ENCODE results near the gene LARP4B.

Gene LARP4B

DNA sequence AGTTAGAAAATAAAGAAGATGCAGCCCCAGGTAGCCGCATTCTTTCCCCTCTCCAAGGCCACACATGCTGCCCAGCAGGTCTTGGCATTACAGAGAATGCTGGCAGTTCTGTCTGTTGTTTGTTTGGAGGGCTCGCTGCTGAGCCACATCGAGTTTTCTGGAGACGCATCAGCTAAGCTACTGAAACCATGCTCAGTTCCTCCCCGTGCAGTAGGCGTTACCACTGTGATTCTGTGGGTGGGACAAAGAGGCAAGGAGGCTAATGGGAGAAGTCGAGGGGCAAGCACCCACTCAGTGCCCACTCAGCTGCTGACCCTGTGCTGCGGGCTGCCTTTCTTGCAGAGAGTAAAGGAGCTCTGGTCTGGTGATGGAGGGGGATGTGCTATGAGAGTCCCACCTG is 41.3 kb upstream of the LARP4B start:
- H3K9me3 ChIP-seq (ENCODE audit: control extremely low read depth in 1 of 5, control insufficient read depth in 4 of 5, insufficient read depth in 2 of 5, low read depth in 1 of 5, low read length in 4 of 5), result peaks cover 0 to 14% (median 5%) of the 10 kb centered on the region in 5 experiments
- no peak overlapping the region for H3K27ac ChIP-seq (ENCODE audit: insufficient read depth in 1 of 2, low read depth in 1 of 2, low read length in 2 of 2, poor library complexity in 1 of 2, severe bottlenecking in 2 of 2)
- 92% methylated on average over 8 of the region's 8 CpGs for WGBS (ENCODE audit: insufficient coverage)
- POLR2A ChIA-PET, result no interaction called here
- CTCF ChIA-PET, result interaction anchor here (0.6 kb wide), 1 partner anchor 223 kb away, joined by 3 read pairs; no protein-coding TSS in a partner anchor
- peaks cover 0 to 10% (median 0%) of the 10 kb centered on the region in 4 experiments for H3K4me1 ChIP-seq (ENCODE audit: control extremely low read depth in 1 of 4, control insufficient read depth in 4 of 4, insufficient read depth in 4 of 4, low read length in 3 of 4)
- H3K36me3 ChIP-seq (ENCODE audit: control insufficient read depth in 4 of 4, insufficient read depth in 4 of 4, low read length in 3 of 4), result no peaks in the 10 kb centered on the region
- DNase-seq, result no peak
- no peak overlapping the region for H3K4me3 ChIP-seq (ENCODE audit: control insufficient read depth in 1 of 7, extremely low read depth in 1 of 7, insufficient read depth in 4 of 7, low read depth in 2 of 7, low read length in 6 of 7)
- peaks cover 0 to 15% (median 6%) of the 10 kb centered on the region in 5 experiments for H3K27me3 ChIP-seq (replicated peaks in 2 of 5; ENCODE audit: control insufficient read depth in 4 of 5, insufficient read depth in 5 of 5, low read length in 4 of 5)

- 92% methylated on average over 8 of the region's 12 CpGs for WGBS (ENCODE audit: insufficient coverage)
- H3K27me3 ChIP-seq (replicated peaks in 2 of 5; ENCODE audit: control insufficient read depth in 4 of 5, insufficient read depth in 5 of 5, low read length in 4 of 5), result peaks cover 0 to 15% (median 6%) of the 10 kb centered on the region in 5 experiments
- no peak overlapping the region for H3K4me3 ChIP-seq (ENCODE audit: control insufficient read depth in 1 of 7, extremely low read depth in 1 of 7, insufficient read depth in 4 of 7, low read depth in 2 of 7, low read length in 6 of 7)
- DNase-seq, result no peak
- H3K27ac ChIP-seq (ENCODE audit: insufficient read depth in 1 of 2, low read depth in 1 of 2, low read length in 2 of 2, poor library complexity in 1 of 2, severe bottlenecking in 2 of 2), result no peak overlapping the region
- ChIA-PET CTCF (no interaction called here), POLR2A (no interaction called here)
- peaks cover 0 to 11% (median 5%) of the 10 kb centered on the region in 5 experiments for H3K9me3 ChIP-seq (ENCODE audit: control extremely low read depth in 1 of 5, control insufficient read depth in 4 of 5, insufficient read depth in 2 of 5, low read depth in 1 of 5, low read length in 4 of 5)
- peaks cover 0 to 10% (median 0%) of the 10 kb centered on the region in 4 experiments for H3K4me1 ChIP-seq (ENCODE audit: control extremely low read depth in 1 of 4, control insufficient read depth in 4 of 4, insufficient read depth in 4 of 4, low read length in 3 of 4)
- H3K36me3 ChIP-seq (ENCODE audit: control insufficient read depth in 4 of 4, insufficient read depth in 4 of 4, low read length in 3 of 4), result no peaks in the 10 kb centered on the region
Observed at GRCh38 chr10:971613-972012, 40.1 kb upstream of the LARP4B start.

DNA sequence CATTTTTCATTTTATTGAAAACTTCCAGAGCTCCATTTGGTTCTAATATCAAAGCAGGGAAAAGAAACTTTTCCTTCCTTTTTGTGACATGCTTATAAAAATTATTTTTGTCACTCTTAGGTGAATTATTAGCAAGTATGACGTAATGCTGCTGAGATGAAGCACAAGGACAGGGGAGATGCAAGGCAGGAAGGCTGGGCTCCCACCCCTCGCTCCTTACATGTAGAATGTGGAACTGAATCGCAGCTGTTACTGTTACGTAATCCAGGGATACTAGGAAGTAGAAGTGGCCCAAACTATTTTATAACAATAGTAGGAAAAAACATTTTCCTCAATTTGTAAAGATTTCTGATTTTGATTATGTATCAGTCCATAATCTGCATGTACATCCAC is 39.6 kb upstream of the LARP4B start:
- WGBS (ENCODE audit: insufficient coverage), result no CpG with 5 or more reads among the region's 4 CpGs
- Histone ChIP-seq H3K27me3 (replicated peaks in 2 of 5; ENCODE audit: control insufficient read depth in 4 of 5, insufficient read depth in 5 of 5, low read length in 4 of 5) (peaks cover 0 to 15% (median 8%) of the 10 kb centered on the region in 5 experiments), H3K27ac (ENCODE audit: insufficient read depth in 1 of 2, low read depth in 1 of 2, low read length in 2 of 2, poor library complexity in 1 of 2, severe bottlenecking in 2 of 2) (no peak overlapping the region), H3K4me3 (ENCODE audit: control insufficient read depth in 1 of 7, extremely low read depth in 1 of 7, insufficient read depth in 4 of 7, low read depth in 2 of 7, low read length in 6 of 7) (no peak overlapping the region), H3K4me1 (ENCODE audit: control extremely low read depth in 1 of 4, control insufficient read depth in 4 of 4, insufficient read depth in 4 of 4, low read length in 3 of 4) (peaks cover 0 to 10% (median 0%) of the 10 kb centered on the region in 4 experiments), H3K36me3 (ENCODE audit: control insufficient read depth in 4 of 4, insufficient read depth in 4 of 4, low read length in 3 of 4) (no peaks in the 10 kb centered on the region), H3K9me3 (ENCODE audit: control extremely low read depth in 1 of 5, control insufficient read depth in 4 of 5, insufficient read depth in 2 of 5, low read depth in 1 of 5, low read length in 4 of 5) (peaks cover 0 to 8% (median 5%) of the 10 kb centered on the region in 5 experiments)
- no peak for DNase-seq
- ChIA-PET CTCF (no interaction called here), POLR2A (no interaction called here)

DNA sequence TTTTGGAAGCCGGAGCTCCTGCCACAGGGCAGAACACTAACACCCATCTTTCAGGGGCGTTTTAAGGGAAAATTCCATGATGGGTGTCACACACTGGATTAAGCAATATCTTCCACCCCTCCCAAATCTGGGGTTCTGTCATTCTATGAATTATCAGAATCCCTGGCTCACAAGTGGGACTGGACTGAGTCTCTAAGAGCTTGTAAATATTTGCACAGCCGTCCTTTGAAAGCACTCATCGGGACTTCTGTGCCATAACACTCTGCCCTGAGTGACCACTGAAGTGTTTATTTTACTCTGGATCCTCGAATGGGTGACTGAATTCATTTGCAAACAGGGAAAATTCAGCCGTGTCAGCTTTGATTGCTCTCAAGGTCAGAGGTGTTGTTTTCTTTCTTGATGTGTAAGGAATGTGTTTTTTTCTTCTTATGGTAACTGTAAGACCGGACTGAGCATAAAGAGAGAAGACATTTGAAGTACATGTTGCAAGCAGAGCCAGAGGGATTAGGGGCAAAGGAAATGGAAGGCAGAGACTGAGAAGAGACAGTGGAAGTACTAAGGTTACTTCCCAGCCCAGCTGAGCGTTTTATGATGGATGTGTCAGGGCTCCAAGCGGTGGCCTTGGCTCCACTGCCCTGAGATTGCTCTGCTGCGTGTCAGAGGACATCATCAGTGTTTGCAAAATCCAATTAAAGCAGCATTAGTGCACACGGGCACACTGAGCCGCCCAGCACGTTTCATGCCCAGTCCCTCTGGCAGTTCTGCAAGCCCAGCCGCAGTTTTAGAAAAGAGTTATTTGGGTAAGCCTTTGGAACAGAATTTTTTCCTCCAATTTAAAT is 39.0 kb upstream of the LARP4B start:
- Histone ChIP-seq H3K4me1 (ENCODE audit: control extremely low read depth in 1 of 4, control insufficient read depth in 4 of 4, insufficient read depth in 4 of 4, low read length in 3 of 4) (peaks cover 0 to 10% (median 0%) of the 10 kb centered on the region in 4 experiments), H3K27ac (ENCODE audit: insufficient read depth in 1 of 2, low read depth in 1 of 2, low read length in 2 of 2, poor library complexity in 1 of 2, severe bottlenecking in 2 of 2) (no peak overlapping the region), H3K27me3 (replicated peaks in 2 of 5; ENCODE audit: control insufficient read depth in 4 of 5, insufficient read depth in 5 of 5, low read length in 4 of 5) (peaks cover 0 to 15% (median 8%) of the 10 kb centered on the region in 5 experiments), H3K36me3 (ENCODE audit: control insufficient read depth in 4 of 4, insufficient read depth in 4 of 4, low read length in 3 of 4) (no peaks in the 10 kb centered on the region), H3K4me3 (ENCODE audit: control insufficient read depth in 1 of 7, extremely low read depth in 1 of 7, insufficient read depth in 4 of 7, low read depth in 2 of 7, low read length in 6 of 7) (no peak overlapping the region), H3K9me3 (ENCODE audit: control extremely low read depth in 1 of 5, control insufficient read depth in 4 of 5, insufficient read depth in 2 of 5, low read depth in 1 of 5, low read length in 4 of 5) (peaks cover 0 to 8% (median 5%) of the 10 kb centered on the region in 5 experiments)
- WGBS (ENCODE audit: insufficient coverage), result 77% methylated on average over 12 of the region's 14 CpGs
- CTCF ChIA-PET, result no interaction called here
- DNase-seq, result no peak
- POLR2A ChIA-PET, result no interaction called here

DNA sequence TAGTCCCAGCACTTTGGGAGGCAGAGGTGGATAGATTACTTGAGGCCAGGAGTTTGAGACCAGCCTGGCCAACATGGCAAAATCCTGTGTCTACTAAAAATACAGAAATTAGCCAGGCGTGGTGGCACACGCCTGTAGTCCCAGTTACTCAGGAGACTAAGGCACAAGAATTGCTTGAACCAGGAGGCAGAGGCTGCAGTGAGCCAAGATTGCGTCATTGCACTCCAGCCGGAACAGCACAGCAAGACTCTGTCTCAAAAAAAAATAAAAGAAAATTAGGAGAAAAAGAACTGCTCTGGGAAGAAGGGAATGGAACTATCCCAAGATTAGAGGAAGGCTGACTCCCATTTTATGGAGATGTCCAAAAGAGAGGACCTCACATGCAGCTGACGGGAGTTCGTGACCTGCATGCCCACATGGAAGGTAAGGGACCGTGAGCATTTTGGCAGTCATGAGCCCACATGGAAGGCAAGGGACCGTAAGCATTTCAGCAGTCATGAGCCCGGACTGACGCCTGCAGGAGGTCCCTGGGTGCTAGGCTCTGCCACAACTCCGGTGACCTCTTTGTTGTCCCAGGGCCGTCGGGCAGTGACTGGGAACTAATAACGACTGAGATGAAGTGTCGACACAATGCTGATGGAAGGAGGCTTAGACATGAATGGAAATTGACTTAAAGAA is 38.1 kb upstream of the LARP4B start:
- Histone ChIP-seq H3K36me3 (ENCODE audit: control insufficient read depth in 4 of 4, insufficient read depth in 4 of 4, low read length in 3 of 4) (no peaks in the 10 kb centered on the region), H3K9me3 (ENCODE audit: control extremely low read depth in 1 of 5, control insufficient read depth in 4 of 5, insufficient read depth in 2 of 5, low read depth in 1 of 5, low read length in 4 of 5) (peaks cover 0 to 8% (median 5%) of the 10 kb centered on the region in 5 experiments), H3K27ac (ENCODE audit: insufficient read depth in 1 of 2, low read depth in 1 of 2, low read length in 2 of 2, poor library complexity in 1 of 2, severe bottlenecking in 2 of 2) (no peak overlapping the region), H3K27me3 (replicated peaks in 2 of 5; ENCODE audit: control insufficient read depth in 4 of 5, insufficient read depth in 5 of 5, low read length in 4 of 5) (peaks cover 0 to 15% (median 8%) of the 10 kb centered on the region in 5 experiments), H3K4me3 (ENCODE audit: control insufficient read depth in 1 of 7, extremely low read depth in 1 of 7, insufficient read depth in 4 of 7, low read depth in 2 of 7, low read length in 6 of 7) (no peak overlapping the region), H3K4me1 (ENCODE audit: control extremely low read depth in 1 of 4, control insufficient read depth in 4 of 4, insufficient read depth in 4 of 4, low read length in 3 of 4) (peaks cover 0 to 10% (median 0%) of the 10 kb centered on the region in 4 experiments)
- DNase-seq, result no peak
- ChIA-PET CTCF (interaction anchor here (1.2 kb wide), 1 partner anchor 18 kb away, joined by 3 read pairs; the partner anchor contains the start of gene GTPBP4), POLR2A (no interaction called here)
- 92% methylated on average over 11 of the region's 15 CpGs for WGBS (ENCODE audit: insufficient coverage)

GRCh38 chr10:968546-969199 is 37.2 kb upstream of the LARP4B start:
- 93% methylated on average over 13 of the region's 17 CpGs for WGBS (ENCODE audit: insufficient coverage)
- Histone ChIP-seq H3K27ac (ENCODE audit: insufficient read depth in 1 of 2, low read depth in 1 of 2, low read length in 2 of 2, poor library complexity in 1 of 2, severe bottlenecking in 2 of 2) (no peak overlapping the region), H3K9me3 (ENCODE audit: control extremely low read depth in 1 of 5, control insufficient read depth in 4 of 5, insufficient read depth in 2 of 5, low read depth in 1 of 5, low read length in 4 of 5) (peaks cover 0 to 8% (median 5%) of the 10 kb centered on the region in 5 experiments), H3K36me3 (ENCODE audit: control insufficient read depth in 4 of 4, insufficient read depth in 4 of 4, low read length in 3 of 4) (no peaks in the 10 kb centered on the region), H3K4me3 (ENCODE audit: control insufficient read depth in 1 of 7, extremely low read depth in 1 of 7, insufficient read depth in 4 of 7, low read depth in 2 of 7, low read length in 6 of 7) (no peak overlapping the region), H3K27me3 (replicated peaks in 2 of 5; ENCODE audit: control insufficient read depth in 4 of 5, insufficient read depth in 5 of 5, low read length in 4 of 5) (peaks cover 0 to 15% (median 8%) of the 10 kb centered on the region in 5 experiments), H3K4me1 (ENCODE audit: control extremely low read depth in 1 of 4, control insufficient read depth in 4 of 4, insufficient read depth in 4 of 4, low read length in 3 of 4) (peaks cover 0 to 10% (median 0%) of the 10 kb centered on the region in 4 experiments)
- ChIA-PET CTCF (interaction anchor here (1.2 to 1.6 kb wide), 2 partner anchors 15 to 19 kb away, joined by 3 read pairs; partner anchors contain the start of gene GTPBP4), POLR2A (no interaction called here)
- DNase-seq, result no peak
